SK-N-SH treated with all-trans-retinoic acid at 6 μM for 48 hours (cell line): ENCODE data around the gene PHYHIPL.

Experiments
- ATAC-seq: fragments of 200-7000 bp; cut with Tn5 transposase; 3 replicates; pipeline ENCODE4 v1.9.1; 2020; ENCODE audit warnings: mild to moderate bottlenecking, moderate library complexity
- ARNTL ChIP-seq: fragments of 450-650 bp; formaldehyde crosslinking; IDR thresholded peaks from 2 replicates; pipeline ENCODE4 v1.5.0; 2020; ENCODE audit warnings: low read depth, mild to moderate bottlenecking, moderate library complexity, borderline replicate concordance
- BACH2 ChIP-seq: fragments of 250-450 bp; sonication (Bioruptor Pico); IDR thresholded peaks from 2 replicates; pipeline ENCODE4 v1.9.0; 2021; ENCODE audit warnings: mild to moderate bottlenecking, borderline replicate concordance
- CREB5 ChIP-seq: fragments of 250-450 bp; sonication (Bioruptor Pico); IDR thresholded peaks from 2 replicates; pipeline ENCODE4 v1.5.1; 2020; ENCODE audit warnings: low read depth, mild to moderate bottlenecking, moderate library complexity
- CSDC2 ChIP-seq: fragments of 250-450 bp; sonication (Bioruptor Pico); IDR thresholded peaks from 2 replicates; pipeline ENCODE4 v1.5.0; 2020; ENCODE audit warnings: mild to moderate bottlenecking, moderate library complexity
- CSRNP3 ChIP-seq: fragments of 250-450 bp; sonication (Bioruptor Pico); IDR thresholded peaks from 2 replicates; pipeline ENCODE4 v1.5.1; 2021; ENCODE audit warnings: mild to moderate bottlenecking, moderate library complexity
- GLIS3 ChIP-seq: fragments of 250-450 bp; sonication (Bioruptor Pico); IDR thresholded peaks from 2 replicates; pipeline ENCODE4 v1.5.0; 2020; ENCODE audit warnings: mild to moderate bottlenecking, moderate library complexity
- ISL1 ChIP-seq: fragments of 250-450 bp; sonication (Bioruptor Pico); IDR thresholded peaks from 2 replicates; pipeline ENCODE4 v2.1.2; 2022; ENCODE audit warnings: mild to moderate bottlenecking, moderate library complexity
- OSR1 ChIP-seq: fragments of 250-450 bp; sonication (Bioruptor Pico); IDR thresholded peaks from 2 replicates; pipeline ENCODE4 v1.8.0; 2022; ENCODE audit warnings: moderate library complexity, mild to moderate bottlenecking, inconsistent platforms
- PATZ1 ChIP-seq: fragments of 250-450 bp; sonication (Bioruptor Pico); IDR thresholded peaks from 2 replicates; pipeline ENCODE4 v1.8.0; 2020; ENCODE audit warnings: mild to moderate bottlenecking, moderate library complexity, borderline replicate concordance
- PPARA ChIP-seq: fragments of 250-450 bp; sonication (Bioruptor Pico); IDR thresholded peaks from 2 replicates; pipeline ENCODE4 v1.5.0; 2020; ENCODE audit warnings: mild to moderate bottlenecking, borderline replicate concordance
- SNAI2 ChIP-seq: fragments of 250-450 bp; sonication (Bioruptor Pico); IDR thresholded peaks from 2 replicates; pipeline ENCODE4 v1.5.0; 2020; ENCODE audit warnings: mild to moderate bottlenecking, moderate library complexity
- TCF4 ChIP-seq: fragments of 250-450 bp; sonication (Bioruptor Pico); IDR thresholded peaks from 2 replicates; pipeline ENCODE4 v1.8.0; 2021; ENCODE audit warnings: mild to moderate bottlenecking, moderate library complexity, borderline replicate concordance
- TOX ChIP-seq: fragments of 250-450 bp; sonication (Bioruptor Pico); IDR thresholded peaks from 2 replicates; pipeline ENCODE4 v1.8.0; 2021; ENCODE audit warnings: mild to moderate bottlenecking, moderate library complexity, borderline replicate concordance
- ZFP30 ChIP-seq: fragments of 450-650 bp; formaldehyde crosslinking; IDR thresholded peaks from 2 replicates; pipeline ENCODE4 v1.5.0; 2022; ENCODE audit warnings: mild to moderate bottlenecking, moderate library complexity
- ZNF70 ChIP-seq: fragments of 450-650 bp; formaldehyde crosslinking; IDR thresholded peaks from 2 replicates; pipeline ENCODE4 v1.5.0; 2020; ENCODE audit warnings: mild to moderate bottlenecking, moderate library complexity
- ZNF8 ChIP-seq: fragments of 450-650 bp; formaldehyde crosslinking; IDR thresholded peaks from 2 replicates; pipeline ENCODE4 v1.5.0; 2020; ENCODE audit warnings: mild to moderate bottlenecking, moderate library complexity
- TF ChIP-seq, protein P1 (sequence below): fragments of 250-450 bp; sonication (Bioruptor Pico); IDR thresholded peaks from 2 replicates; pipeline ENCODE4 v1.5.0; 2020; ENCODE audit warnings: mild to moderate bottlenecking, moderate library complexity
- TF ChIP-seq, protein P2 (sequence below): fragments of 250-450 bp; sonication (Bioruptor Pico); IDR thresholded peaks from 2 replicates; pipeline ENCODE4 v1.8.0; 2021; ENCODE audit warnings: low read depth, mild to moderate bottlenecking, moderate library complexity, borderline replicate concordance

PHYHIPL gene

GRCh38 chr10:59181668-59182067 is 5.2 kb downstream of the PHYHIPL start (continued):
- TF ChIP-seq, protein P1, sequence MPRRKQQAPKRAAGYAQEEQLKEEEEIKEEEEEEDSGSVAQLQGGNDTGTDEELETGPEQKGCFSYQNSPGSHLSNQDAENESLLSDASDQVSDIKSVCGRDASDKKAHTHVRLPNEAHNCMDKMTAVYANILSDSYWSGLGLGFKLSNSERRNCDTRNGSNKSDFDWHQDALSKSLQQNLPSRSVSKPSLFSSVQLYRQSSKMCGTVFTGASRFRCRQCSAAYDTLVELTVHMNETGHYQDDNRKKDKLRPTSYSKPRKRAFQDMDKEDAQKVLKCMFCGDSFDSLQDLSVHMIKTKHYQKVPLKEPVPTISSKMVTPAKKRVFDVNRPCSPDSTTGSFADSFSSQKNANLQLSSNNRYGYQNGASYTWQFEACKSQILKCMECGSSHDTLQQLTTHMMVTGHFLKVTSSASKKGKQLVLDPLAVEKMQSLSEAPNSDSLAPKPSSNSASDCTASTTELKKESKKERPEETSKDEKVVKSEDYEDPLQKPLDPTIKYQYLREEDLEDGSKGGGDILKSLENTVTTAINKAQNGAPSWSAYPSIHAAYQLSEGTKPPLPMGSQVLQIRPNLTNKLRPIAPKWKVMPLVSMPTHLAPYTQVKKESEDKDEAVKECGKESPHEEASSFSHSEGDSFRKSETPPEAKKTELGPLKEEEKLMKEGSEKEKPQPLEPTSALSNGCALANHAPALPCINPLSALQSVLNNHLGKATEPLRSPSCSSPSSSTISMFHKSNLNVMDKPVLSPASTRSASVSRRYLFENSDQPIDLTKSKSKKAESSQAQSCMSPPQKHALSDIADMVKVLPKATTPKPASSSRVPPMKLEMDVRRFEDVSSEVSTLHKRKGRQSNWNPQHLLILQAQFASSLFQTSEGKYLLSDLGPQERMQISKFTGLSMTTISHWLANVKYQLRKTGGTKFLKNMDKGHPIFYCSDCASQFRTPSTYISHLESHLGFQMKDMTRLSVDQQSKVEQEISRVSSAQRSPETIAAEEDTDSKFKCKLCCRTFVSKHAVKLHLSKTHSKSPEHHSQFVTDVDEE (CRISPR knock-in tag) = no peak
- TF ChIP-seq TOX (no peak), TCF4 (CRISPR knock-in tag) (no peak)
- TF ChIP-seq, all 23 proteins: peak for 0

DNA sequence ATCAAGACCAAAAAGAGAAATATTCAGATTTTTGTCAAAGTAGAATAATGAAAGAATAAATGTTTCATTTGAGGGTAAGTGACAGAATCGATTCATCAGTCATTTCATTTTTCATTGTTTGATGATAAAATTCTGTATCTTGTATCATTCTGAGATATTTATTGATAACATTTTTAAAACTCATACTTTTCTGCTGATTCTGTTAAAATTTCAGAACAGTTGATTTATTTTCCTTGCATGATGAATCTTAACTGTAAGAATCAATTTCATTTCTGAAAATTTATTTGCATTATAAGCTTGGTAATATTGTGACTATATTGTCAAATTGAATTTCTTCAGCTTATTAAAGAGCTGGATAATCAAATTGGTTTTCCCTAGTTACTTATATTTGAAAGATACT is 13.9 kb downstream of the PHYHIPL start:
- no peak for ATAC-seq
- TF ChIP-seq SNAI2 (no peak), ZFP30 (no peak), PPARA (CRISPR knock-in tag) (no peak), ZNF70 (CRISPR knock-in tag) (no peak), CREB5 (CRISPR knock-in tag) (no peak), TOX (no peak), ISL1 (CRISPR knock-in tag) (no peak), OSR1 (no peak), TCF4 (CRISPR knock-in tag) (no peak), CSRNP3 (CRISPR knock-in tag) (no peak), GLIS3 (no peak), CSDC2 (CRISPR knock-in tag) (no peak), PATZ1 (CRISPR knock-in tag) (no peak), ZNF8 (no peak), BACH2 (CRISPR knock-in tag) (no peak)
- TF ChIP-seq, protein P2, sequence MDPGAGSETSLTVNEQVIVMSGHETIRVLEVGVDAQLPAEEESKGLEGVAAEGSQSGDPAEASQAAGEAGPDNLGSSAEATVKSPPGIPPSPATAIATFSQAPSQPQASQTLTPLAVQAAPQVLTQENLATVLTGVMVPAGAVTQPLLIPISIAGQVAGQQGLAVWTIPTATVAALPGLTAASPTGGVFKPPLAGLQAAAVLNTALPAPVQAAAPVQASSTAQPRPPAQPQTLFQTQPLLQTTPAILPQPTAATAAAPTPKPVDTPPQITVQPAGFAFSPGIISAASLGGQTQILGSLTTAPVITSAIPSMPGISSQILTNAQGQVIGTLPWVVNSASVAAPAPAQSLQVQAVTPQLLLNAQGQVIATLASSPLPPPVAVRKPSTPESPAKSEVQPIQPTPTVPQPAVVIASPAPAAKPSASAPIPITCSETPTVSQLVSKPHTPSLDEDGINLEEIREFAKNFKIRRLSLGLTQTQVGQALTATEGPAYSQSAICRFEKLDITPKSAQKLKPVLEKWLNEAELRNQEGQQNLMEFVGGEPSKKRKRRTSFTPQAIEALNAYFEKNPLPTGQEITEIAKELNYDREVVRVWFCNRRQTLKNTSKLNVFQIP (CRISPR knock-in tag) = no peak
- TF ChIP-seq, protein P1 (CRISPR knock-in tag) = no peak

GRCh38 chr10:59206204-59206720 is 29.8 kb downstream of the PHYHIPL start:
- TF ChIP-seq PPARA (CRISPR knock-in tag) = no peak
- TF ChIP-seq ISL1 (CRISPR knock-in tag) = no peak
- no peak for TF ChIP-seq ZNF8
- no peak for TF ChIP-seq ARNTL (CRISPR knock-in tag)
- no peak for TF ChIP-seq CREB5 (CRISPR knock-in tag)
- no peak for TF ChIP-seq PATZ1 (CRISPR knock-in tag)
- no peak for ATAC-seq
